SIG-M5 (cell line): ENCODE data around the gene GIPC1.
"Not testable (repeated sequence)": the region's sequence is repeated elsewhere in the genome, so short reads cannot be mapped to it uniquely, and the experiment has no call there.

Source experiments
- DNase-seq: peaks from one replicate; lab custom pipeline; 2025; lab: John Stamatoyannopoulos, UW

Gene GIPC1

GRCh38 chr19:14470031-14470876 is 25.7 kb downstream of the GIPC1 start:
- no peak for DNase-seq

- no peak for DNase-seq
Measured at GRCh38 chr19:14467816-14468215, 28.1 kb downstream of the GIPC1 start.

- DNase-seq, result no peak
Measured at GRCh38 chr19:14467391-14467790, 28.5 kb downstream of the GIPC1 start.

- no peak for DNase-seq
Measured at GRCh38 chr19:14463747-14464146, 32.2 kb downstream of the GIPC1 start.

GRCh38 chr19:14462401-14462800 is 33.5 kb downstream of the GIPC1 start:
- DNase-seq, result not testable (repeated sequence)

- DNase-seq, result no peak
Measured at GRCh38 chr19:14460935-14461334, 35.0 kb downstream of the GIPC1 start.

GRCh38 chr19:14459703-14460102 is 36.2 kb downstream of the GIPC1 start:
- no peak for DNase-seq

- DNase-seq, result not testable (repeated sequence)
Measured at GRCh38 chr19:14452303-14452702, 43.6 kb downstream of the GIPC1 start.

GRCh38 chr19:14450876-14451275 is 45.1 kb downstream of the GIPC1 start:
- no peak for DNase-seq

- DNase-seq, result no peak
Measured at GRCh38 chr19:14450168-14450874, 45.6 kb downstream of the GIPC1 start.

- DNase-seq, result no peak
Measured at GRCh38 chr19:14449321-14449720, 46.6 kb downstream of the GIPC1 start.

- no peak for DNase-seq
Measured at GRCh38 chr19:14446336-14447036, 49.4 kb downstream of the GIPC1 start.

GRCh38 chr19:14443632-14444216 is 52.2 kb downstream of the GIPC1 start:
- no peak for DNase-seq

GRCh38 chr19:14442891-14443631 is 52.9 kb downstream of the GIPC1 start:
- no peak for DNase-seq

- no peak for DNase-seq
Measured at GRCh38 chr19:14441041-14441938, 54.6 kb downstream of the GIPC1 start.

- DNase-seq, result no peak
Measured at GRCh38 chr19:14440049-14440448, 55.9 kb downstream of the GIPC1 start.

- DNase-seq, result no peak
Measured at GRCh38 chr19:14439014-14439413, 56.9 kb downstream of the GIPC1 start.

- no peak for DNase-seq
Measured at GRCh38 chr19:14437578-14438140, 58.3 kb downstream of the GIPC1 start.

GRCh38 chr19:14435320-14436050 is 60.4 kb downstream of the GIPC1 start:
- DNase-seq, result no peak
